SK-N-SH treated with all-trans-retinoic acid at 6 μM for 48 hours (cell line): ENCODE data around the gene SLC22A6.

Source experiments
- ARNTL ChIP-seq: fragments of 450-650 bp; formaldehyde crosslinking; IDR thresholded peaks from 2 replicates; pipeline ENCODE4 v1.5.0; 2020; ENCODE audit warnings: low read depth, mild to moderate bottlenecking, moderate library complexity, borderline replicate concordance
- ISL1 ChIP-seq: fragments of 250-450 bp; sonication (Bioruptor Pico); IDR thresholded peaks from 2 replicates; pipeline ENCODE4 v2.1.2; 2022; ENCODE audit warnings: mild to moderate bottlenecking, moderate library complexity
- OSR1 ChIP-seq: fragments of 250-450 bp; sonication (Bioruptor Pico); IDR thresholded peaks from 2 replicates; pipeline ENCODE4 v1.8.0; 2022; ENCODE audit warnings: moderate library complexity, mild to moderate bottlenecking, inconsistent platforms
- POU6F1 ChIP-seq: fragments of 250-450 bp; sonication (Bioruptor Pico); IDR thresholded peaks from 2 replicates; pipeline ENCODE4 v1.8.0; 2021; ENCODE audit warnings: low read depth, mild to moderate bottlenecking, moderate library complexity, borderline replicate concordance
- RARB ChIP-seq: fragments of 250-450 bp; sonication (Bioruptor Pico); IDR thresholded peaks from 2 replicates; pipeline ENCODE4 v1.8.0; 2021; ENCODE audit warnings: mild to moderate bottlenecking, moderate library complexity
- TOX ChIP-seq: fragments of 250-450 bp; sonication (Bioruptor Pico); IDR thresholded peaks from 2 replicates; pipeline ENCODE4 v1.8.0; 2021; ENCODE audit warnings: mild to moderate bottlenecking, moderate library complexity, borderline replicate concordance
- ZNF70 ChIP-seq: fragments of 450-650 bp; formaldehyde crosslinking; IDR thresholded peaks from 2 replicates; pipeline ENCODE4 v1.5.0; 2020; ENCODE audit warnings: mild to moderate bottlenecking, moderate library complexity
- ZNF8 ChIP-seq: fragments of 450-650 bp; formaldehyde crosslinking; IDR thresholded peaks from 2 replicates; pipeline ENCODE4 v1.5.0; 2020; ENCODE audit warnings: mild to moderate bottlenecking, moderate library complexity
- TF ChIP-seq, protein P1 (sequence below): fragments of 250-450 bp; sonication (Bioruptor Pico); IDR thresholded peaks from 2 replicates; pipeline ENCODE4 v1.5.0; 2020; ENCODE audit warnings: mild to moderate bottlenecking, moderate library complexity

DNA sequence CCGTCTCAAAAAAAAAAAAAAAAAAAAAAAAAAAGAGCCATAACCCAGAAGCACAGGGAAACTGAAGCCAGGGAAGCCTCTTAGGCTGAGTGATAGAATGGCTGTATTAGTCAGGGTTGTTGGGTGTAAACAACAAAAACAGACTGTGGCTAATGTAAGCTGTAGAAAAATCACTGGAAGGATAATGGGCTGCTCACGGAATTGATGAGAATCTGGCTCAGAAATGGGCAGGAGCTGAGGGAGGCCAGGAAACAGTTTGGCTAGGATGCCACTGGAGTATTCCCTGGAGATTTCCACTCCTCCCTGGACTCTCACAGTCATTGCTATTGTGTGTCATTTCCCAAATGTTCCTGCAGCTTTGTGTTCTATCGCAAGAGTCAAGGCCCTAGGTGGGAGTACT lies 22.4 kb downstream of the SLC22A6 start:
- TF ChIP-seq RARB (CRISPR knock-in tag): no peak
- TF ChIP-seq ZNF70 (CRISPR knock-in tag): no peak
- TF ChIP-seq ZNF8 (CRISPR knock-in tag): no peak
- TF ChIP-seq, protein P1, sequence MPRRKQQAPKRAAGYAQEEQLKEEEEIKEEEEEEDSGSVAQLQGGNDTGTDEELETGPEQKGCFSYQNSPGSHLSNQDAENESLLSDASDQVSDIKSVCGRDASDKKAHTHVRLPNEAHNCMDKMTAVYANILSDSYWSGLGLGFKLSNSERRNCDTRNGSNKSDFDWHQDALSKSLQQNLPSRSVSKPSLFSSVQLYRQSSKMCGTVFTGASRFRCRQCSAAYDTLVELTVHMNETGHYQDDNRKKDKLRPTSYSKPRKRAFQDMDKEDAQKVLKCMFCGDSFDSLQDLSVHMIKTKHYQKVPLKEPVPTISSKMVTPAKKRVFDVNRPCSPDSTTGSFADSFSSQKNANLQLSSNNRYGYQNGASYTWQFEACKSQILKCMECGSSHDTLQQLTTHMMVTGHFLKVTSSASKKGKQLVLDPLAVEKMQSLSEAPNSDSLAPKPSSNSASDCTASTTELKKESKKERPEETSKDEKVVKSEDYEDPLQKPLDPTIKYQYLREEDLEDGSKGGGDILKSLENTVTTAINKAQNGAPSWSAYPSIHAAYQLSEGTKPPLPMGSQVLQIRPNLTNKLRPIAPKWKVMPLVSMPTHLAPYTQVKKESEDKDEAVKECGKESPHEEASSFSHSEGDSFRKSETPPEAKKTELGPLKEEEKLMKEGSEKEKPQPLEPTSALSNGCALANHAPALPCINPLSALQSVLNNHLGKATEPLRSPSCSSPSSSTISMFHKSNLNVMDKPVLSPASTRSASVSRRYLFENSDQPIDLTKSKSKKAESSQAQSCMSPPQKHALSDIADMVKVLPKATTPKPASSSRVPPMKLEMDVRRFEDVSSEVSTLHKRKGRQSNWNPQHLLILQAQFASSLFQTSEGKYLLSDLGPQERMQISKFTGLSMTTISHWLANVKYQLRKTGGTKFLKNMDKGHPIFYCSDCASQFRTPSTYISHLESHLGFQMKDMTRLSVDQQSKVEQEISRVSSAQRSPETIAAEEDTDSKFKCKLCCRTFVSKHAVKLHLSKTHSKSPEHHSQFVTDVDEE: no peak
- TF ChIP-seq ARNTL (CRISPR knock-in tag): no peak
- TF ChIP-seq OSR1 (CRISPR knock-in tag): no peak
- no peak for TF ChIP-seq TOX (CRISPR knock-in tag)
- TF ChIP-seq ISL1 (CRISPR knock-in tag): no peak
- no peak for TF ChIP-seq POU6F1 (CRISPR knock-in tag)
